Endothelial cell of umbilical vein (primary cell): Measurements from ENCODE around the gene CBLL1.

Source experiments
- EZH2 ChIP-seq: IDR thresholded peaks from 2 replicates; pipeline ENCODE4 v1.6.1; 2012; ENCODE audit warnings: borderline replicate concordance, low read depth, mild to moderate bottlenecking, moderate library complexity, low read length, inconsistent platforms; ENCODE audit not compliant: severe bottlenecking
- FOS ChIP-seq: IDR thresholded peaks from 2 replicates; pipeline ENCODE4 v1.6.1; 2011; ENCODE audit warnings: mild to moderate bottlenecking, low read length, moderate library complexity, borderline replicate concordance; ENCODE audit not compliant: insufficient read depth
- TF ChIP-seq, protein P1 (sequence below), 2 donors: IDR thresholded peaks; 1 replicate in 1 of 2; 2 replicates in 1 of 2; pipeline ENCODE4 v1.5.1; 2011; ENCODE audit warnings: low read length in 2 of 2, mild to moderate bottlenecking in 2 of 2, moderate library complexity in 2 of 2, control low read depth in 1 of 2, inconsistent platforms in 1 of 2, low read depth in 1 of 2; ENCODE audit not compliant: insufficient read depth in 1 of 2; ENCODE audit errors: extremely low read depth in 1 of 2

GRCh38 chr7:107803009-107803610 is 59.2 kb downstream of the CBLL1 start, which contains the start of gene SLC26A3:
- TF ChIP-seq, protein P1, sequence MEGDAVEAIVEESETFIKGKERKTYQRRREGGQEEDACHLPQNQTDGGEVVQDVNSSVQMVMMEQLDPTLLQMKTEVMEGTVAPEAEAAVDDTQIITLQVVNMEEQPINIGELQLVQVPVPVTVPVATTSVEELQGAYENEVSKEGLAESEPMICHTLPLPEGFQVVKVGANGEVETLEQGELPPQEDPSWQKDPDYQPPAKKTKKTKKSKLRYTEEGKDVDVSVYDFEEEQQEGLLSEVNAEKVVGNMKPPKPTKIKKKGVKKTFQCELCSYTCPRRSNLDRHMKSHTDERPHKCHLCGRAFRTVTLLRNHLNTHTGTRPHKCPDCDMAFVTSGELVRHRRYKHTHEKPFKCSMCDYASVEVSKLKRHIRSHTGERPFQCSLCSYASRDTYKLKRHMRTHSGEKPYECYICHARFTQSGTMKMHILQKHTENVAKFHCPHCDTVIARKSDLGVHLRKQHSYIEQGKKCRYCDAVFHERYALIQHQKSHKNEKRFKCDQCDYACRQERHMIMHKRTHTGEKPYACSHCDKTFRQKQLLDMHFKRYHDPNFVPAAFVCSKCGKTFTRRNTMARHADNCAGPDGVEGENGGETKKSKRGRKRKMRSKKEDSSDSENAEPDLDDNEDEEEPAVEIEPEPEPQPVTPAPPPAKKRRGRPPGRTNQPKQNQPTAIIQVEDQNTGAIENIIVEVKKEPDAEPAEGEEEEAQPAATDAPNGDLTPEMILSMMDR (IDR thresholded peaks at IDR 0.05; ENCODE audit: extremely low read depth in 1 of 2, insufficient read depth in 1 of 2, low read depth in 1 of 2, low read length in 2 of 2) = no peak
- TF ChIP-seq FOS = no peak
- TF ChIP-seq EZH2 = no peak
